ENCODE data around the gene ENKD1.

Gene ENKD1

DNA sequence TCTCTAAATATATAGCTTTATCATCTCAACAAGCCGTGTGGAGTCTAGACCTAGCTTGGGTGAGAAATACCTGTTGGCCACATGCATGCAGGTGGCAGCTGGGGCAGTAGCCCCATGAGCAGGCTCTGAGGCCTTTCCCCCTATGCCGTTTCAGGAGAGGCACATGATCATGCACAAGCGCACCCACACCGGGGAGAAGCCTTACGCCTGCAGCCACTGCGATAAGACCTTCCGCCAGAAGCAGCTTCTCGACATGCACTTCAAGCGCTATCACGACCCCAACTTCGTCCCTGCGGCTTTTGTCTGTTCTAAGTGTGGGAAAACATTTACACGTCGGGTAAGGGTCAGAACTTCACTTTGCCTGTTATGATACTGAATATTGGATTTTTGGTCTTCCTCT lies 38.3 kb downstream of the ENKD1 start:
- Histone ChIP-seq H3K4me2 (ENCODE audit: low read length) (no peak overlapping the region), H3F3A (ENCODE audit: control insufficient read depth, insufficient read depth) (no peaks in the 10 kb centered on the region), H3K4me3 (ENCODE audit: low read length) (no peak overlapping the region), H4K20me1 (ENCODE audit: control insufficient read depth, insufficient read depth, low read depth, low read length) (no peaks in the 10 kb centered on the region), H3K27ac (ENCODE audit: low read depth, low read length) (no peak overlapping the region), H3K4me1 (ENCODE audit: control insufficient read depth, low read length) (no peaks in the 10 kb centered on the region), H3K79me2 (ENCODE audit: control insufficient read depth, low read length) (peaks cover 14% of the 10 kb centered on the region), H3K36me3 (ENCODE audit: control insufficient read depth, low read length) (peaks cover 81% of the 10 kb centered on the region), H3K9me2 (replicated peaks; ENCODE audit: control insufficient read depth, low read length) (no peaks in the 10 kb centered on the region), H3K27me3 (ENCODE audit: control insufficient read depth, low read length) (no peaks in the 10 kb centered on the region), H3K9me3 (ENCODE audit: control insufficient read depth, insufficient read depth, low read length) (no peaks in the 10 kb centered on the region)
- no peak for TF ChIP-seq EZH2phosphoT487 (IDR thresholded peaks at IDR 0.05; ENCODE audit: borderline replicate concordance, low read length)
- TF ChIP-seq CTCF (IDR thresholded peaks at IDR 0.05; ENCODE audit: low read depth, low read length, poor library complexity, severe bottlenecking) = no peak

DNA sequence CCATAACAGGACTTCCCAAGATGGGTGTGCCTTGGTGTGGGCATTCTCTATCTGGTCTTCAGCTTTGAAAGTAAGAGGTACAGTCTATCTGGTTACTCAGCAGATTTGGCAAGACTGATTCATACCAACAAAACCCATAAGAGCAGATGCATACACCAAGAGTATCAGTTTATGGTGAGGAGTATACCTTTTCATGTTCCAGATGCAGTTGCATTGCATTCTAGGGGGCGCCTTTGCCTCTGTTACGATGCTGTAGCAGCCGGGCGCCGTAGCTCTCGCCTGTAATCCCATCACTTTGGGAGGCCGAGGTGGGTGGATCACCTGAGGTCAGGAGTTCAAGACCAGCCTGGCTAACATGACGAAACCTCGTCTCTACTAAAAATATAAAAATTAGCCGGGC lies 52.7 kb downstream of the ENKD1 start:
- H3K9me2 ChIP-seq (replicated peaks; ENCODE audit: control insufficient read depth, low read length) = no peaks in the 10 kb centered on the region
- H3K4me1 ChIP-seq (ENCODE audit: control insufficient read depth, low read length) = no peaks in the 10 kb centered on the region
- H4K20me1 ChIP-seq (ENCODE audit: control insufficient read depth, insufficient read depth, low read depth, low read length) = no peaks in the 10 kb centered on the region

More for the DNA sequence above, 52.7 kb downstream of the ENKD1 start:
- Histone ChIP-seq H3K4me2 (ENCODE audit: low read length) (no peak overlapping the region), H3K79me2 (ENCODE audit: control insufficient read depth, low read length) (peaks cover 33% of the 10 kb centered on the region), H3K9me3 (ENCODE audit: control insufficient read depth, insufficient read depth, low read length) (no peaks in the 10 kb centered on the region), H3K36me3 (ENCODE audit: control insufficient read depth, low read length) (peaks cover 84% of the 10 kb centered on the region), H3K4me3 (ENCODE audit: low read length) (no peak overlapping the region), H3K27ac (ENCODE audit: low read depth, low read length) (no peak overlapping the region), H3F3A (ENCODE audit: control insufficient read depth, insufficient read depth) (no peaks in the 10 kb centered on the region), H3K27me3 (ENCODE audit: control insufficient read depth, low read length) (no peaks in the 10 kb centered on the region)
- TF ChIP-seq CTCF (IDR thresholded peaks at IDR 0.05; ENCODE audit: low read depth, low read length, poor library complexity, severe bottlenecking) (peak; percentile 50), EZH2phosphoT487 (IDR thresholded peaks at IDR 0.05; ENCODE audit: borderline replicate concordance, low read length) (no peak)

Data from DOHH2 (cell line).